A549 (cell line): ENCODE data around the gene PALLD.

Experiments
- CTCF ChIP-seq: fragments of >200 bp; sonication (Bioruptor Twin); formaldehyde crosslinking; IDR thresholded peaks from 3 replicates; pipeline ENCODE4 v1.5.1; 2016
- FOSL2 ChIP-seq, 2 experiments: fragments of 450-650 bp in 1 of 2; fragments of >200 bp in 1 of 2; sonication (Bioruptor Twin) in 1 of 2; formaldehyde crosslinking; IDR thresholded peaks; 2 replicates each; pipeline versions ENCODE4 v1.5.0 to v1.6.1; 2016 to 2020; ENCODE audit warnings: mild to moderate bottlenecking in 1 of 2, moderate library complexity in 1 of 2
- RNF2 ChIP-seq: fragments of 200-600 bp; sonication (generic); IDR thresholded peaks from 2 replicates; pipeline ENCODE4 v1.6.1; 2016; ENCODE audit warnings: low read depth, mild to moderate bottlenecking, antibody characterized with exemption, moderate library complexity, borderline replicate concordance

DNA sequence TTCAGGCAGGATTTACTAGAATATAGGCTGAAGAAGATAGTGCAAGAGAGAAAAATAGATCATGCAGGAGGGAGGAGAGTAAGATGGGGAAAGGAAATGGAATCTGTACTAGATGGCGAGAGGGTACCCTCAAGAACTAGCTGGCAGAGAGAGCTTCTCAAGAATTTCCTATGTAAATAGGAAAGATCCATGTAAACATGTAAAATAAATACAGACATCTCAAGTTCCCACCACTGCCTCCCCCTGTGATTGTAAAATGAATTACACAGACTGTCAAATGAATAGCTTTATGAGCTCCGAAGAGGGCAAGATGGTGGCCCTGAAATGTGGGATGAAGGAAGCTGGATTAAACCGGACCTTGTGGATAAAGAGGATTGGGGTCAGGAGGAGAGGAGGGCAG, 178.0 kb downstream of the PALLD start:
- TF ChIP-seq FOSL2 (IDR thresholded peaks at IDR 0.05) (no peak), FOSL2 (CRISPR knock-in tag; IDR thresholded peaks at IDR 0.05) (peak; percentile 22; the same call in 1 of the 2 replicates), CTCF (no peak), RNF2 (no peak)
